Measurements from ENCODE around the gene INSYN2B.

DNA sequence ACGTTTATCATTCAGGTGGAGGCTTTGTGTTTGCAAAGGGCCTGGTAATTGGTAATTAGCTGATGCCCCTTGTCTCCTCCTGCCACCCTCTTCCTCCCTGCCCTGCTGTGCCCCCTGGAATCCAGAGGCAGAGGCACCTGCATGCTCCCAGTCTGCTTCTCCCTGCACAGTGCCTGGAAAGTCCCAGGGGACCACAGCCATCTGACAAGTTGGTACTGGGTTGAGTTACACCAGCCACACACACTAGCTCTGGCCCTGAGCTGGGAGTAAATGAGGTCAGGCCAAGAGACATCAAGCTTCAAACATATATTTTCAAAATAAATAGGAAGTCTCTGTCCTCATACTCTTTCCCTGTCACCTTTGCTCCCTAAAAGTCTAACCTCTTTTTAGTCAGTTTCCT lies 56.3 kb downstream of the INSYN2B start:
- TF ChIP-seq, protein P1, sequence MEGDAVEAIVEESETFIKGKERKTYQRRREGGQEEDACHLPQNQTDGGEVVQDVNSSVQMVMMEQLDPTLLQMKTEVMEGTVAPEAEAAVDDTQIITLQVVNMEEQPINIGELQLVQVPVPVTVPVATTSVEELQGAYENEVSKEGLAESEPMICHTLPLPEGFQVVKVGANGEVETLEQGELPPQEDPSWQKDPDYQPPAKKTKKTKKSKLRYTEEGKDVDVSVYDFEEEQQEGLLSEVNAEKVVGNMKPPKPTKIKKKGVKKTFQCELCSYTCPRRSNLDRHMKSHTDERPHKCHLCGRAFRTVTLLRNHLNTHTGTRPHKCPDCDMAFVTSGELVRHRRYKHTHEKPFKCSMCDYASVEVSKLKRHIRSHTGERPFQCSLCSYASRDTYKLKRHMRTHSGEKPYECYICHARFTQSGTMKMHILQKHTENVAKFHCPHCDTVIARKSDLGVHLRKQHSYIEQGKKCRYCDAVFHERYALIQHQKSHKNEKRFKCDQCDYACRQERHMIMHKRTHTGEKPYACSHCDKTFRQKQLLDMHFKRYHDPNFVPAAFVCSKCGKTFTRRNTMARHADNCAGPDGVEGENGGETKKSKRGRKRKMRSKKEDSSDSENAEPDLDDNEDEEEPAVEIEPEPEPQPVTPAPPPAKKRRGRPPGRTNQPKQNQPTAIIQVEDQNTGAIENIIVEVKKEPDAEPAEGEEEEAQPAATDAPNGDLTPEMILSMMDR (IDR thresholded peaks at IDR 0.05; ENCODE audit: low read depth, low read length), result no peak
- TF ChIP-seq POLR2A (IDR thresholded peaks at IDR 0.05; ENCODE audit: extremely low read depth, insufficient read length), result no peak
- TF ChIP-seq, protein P2, sequence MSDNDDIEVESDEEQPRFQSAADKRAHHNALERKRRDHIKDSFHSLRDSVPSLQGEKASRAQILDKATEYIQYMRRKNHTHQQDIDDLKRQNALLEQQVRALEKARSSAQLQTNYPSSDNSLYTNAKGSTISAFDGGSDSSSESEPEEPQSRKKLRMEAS (IDR thresholded peaks at IDR 0.05; ENCODE audit: low read depth, low read length), result no peak
